NCI-H1694 treated with DMSO at 0.1 percent for 48 hours (cell line): ENCODE measurements around the gene HDAC1.
"Not testable (repeated sequence)": the region's sequence is repeated elsewhere in the genome, so short reads cannot be mapped to it uniquely, and the experiment has no call there.

Source experiments
- DNase-seq: peaks from one replicate; lab custom pipeline; 2025; lab: John Stamatoyannopoulos, UW

Gene HDAC1

DNA sequence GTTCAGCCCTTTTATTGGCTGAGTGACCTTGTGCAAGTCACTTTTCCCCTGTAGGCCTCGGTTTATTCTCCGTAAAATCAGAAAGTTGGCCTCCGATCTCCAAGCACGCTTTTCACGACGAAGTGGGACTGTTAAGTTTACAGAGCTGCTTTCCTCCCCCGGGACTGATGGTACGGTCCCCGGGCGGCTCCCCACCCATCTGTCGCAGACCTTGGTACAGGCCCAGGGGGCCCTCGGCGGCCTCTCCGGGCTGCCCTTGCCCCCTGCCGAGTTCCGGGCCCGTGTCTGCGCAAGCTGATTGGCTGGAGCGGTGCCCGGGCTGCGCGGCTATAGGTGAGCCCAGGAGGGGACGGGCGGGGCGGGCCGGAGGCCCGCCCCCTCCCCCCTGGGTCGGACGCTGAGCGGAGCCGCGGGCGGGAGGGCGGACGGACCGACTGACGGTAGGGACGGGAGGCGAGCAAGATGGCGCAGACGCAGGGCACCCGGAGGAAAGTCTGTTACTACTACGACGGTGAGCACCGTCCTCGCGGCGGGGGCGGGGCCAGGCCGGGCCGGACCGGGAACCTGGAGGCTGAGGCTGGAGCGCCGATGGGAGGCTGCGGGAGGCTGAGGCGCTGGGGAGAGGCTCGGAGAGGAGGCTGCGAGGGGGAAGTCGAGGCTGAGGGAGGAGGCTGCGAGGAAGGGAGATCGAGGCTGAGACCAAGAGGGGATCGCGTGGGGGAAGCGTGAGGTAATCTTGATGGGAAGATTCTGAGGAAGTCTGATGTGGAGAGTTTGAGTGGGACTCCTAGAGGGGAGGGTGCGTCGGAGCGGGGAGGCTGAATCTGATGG, at the start of gene HDAC1:
TSS of gene HDAC1 (plus strand) at position 376 of the 831 bp plus-strand sequence. CDS start at position 463, 87 bp downstream.
- peak; percentile 80 for DNase-seq

GRCh38 chr1:32242341-32242851, 49.5 kb upstream of the HDAC1 start:
- DNase-seq, result no peak

GRCh38 chr1:32246888-32247273, 45.0 kb upstream of the HDAC1 start, which contains the start of gene FAM167B:
FAM167B (plus strand) TSS chr1:32247222; CDS start chr1:32247422, 200 bp downstream.
- no peak for DNase-seq

DNA sequence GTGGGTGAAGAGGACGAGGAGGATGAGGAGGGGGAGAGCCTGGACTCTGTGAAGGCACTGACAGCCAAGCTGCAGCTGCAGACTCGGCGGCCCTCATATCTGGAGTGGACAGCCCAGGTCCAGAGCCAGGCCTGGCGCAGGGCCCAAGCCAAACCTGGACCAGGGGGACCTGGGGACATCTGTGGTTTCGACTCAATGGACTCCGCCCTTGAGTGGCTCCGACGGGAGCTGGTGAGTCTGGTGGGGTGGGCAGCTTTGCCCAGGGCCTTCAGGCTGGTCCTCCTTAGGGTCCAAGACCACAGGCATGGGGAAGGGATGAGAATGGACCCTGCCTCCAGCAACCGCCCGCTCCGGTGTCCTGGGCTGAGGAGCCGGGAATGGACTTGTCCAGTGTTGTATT, 44.4 kb upstream of the HDAC1 start:
- no peak for DNase-seq

DNA sequence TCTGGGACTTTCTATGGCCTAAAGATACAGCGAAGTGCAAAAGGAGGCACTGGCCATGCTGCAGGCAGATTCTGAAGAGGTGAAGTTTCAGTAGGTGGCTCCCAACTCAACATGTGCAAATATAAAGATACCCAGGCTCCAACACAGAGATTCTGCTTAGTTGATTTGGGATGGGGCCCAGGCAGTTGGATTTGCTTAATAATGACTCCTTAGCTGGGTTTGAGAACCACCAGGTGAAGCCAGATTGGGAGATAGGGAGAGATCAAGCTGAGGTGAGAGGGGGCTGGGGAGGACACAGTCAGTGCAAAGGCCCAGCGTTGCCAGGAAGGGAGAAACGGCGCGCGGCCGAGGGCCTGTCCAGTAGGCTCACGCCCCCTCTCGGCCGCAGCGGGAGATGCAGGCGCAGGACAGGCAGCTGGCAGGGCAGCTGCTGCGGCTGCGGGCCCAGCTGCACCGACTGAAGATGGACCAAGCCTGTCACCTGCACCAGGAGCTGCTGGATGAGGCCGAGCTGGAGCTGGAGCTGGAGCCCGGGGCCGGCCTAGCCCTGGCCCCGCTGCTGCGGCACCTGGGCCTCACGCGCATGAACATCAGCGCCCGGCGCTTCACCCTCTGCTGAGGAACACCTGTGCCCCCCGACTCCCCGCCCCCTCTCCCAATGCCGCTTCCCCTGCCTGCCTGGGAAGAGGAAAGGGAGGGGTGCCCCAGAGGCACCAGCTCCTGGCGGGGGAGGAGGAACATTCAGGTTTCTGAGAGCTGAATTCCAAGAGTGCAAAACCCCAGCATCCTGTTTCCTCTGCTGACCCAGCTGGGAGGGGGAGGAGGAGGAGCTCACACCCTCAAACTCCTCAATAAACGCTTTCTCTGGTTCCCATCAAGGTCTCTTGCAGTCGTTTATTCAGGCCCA, 43.6 kb upstream of the HDAC1 start:
- DNase-seq, result peak; percentile 26

GRCh38 chr1:32249831-32250525, 41.9 kb upstream of the HDAC1 start:
- DNase-seq, result no peak

GRCh38 chr1:32250893-32251716, 40.8 kb upstream of the HDAC1 start, which contains the start of gene LCK:
LCK (plus strand) TSS chr1:32251265; CDS start chr1:32274330, 23,065 bp downstream.
- no peak for DNase-seq

GRCh38 chr1:32255072-32256071, 36.5 kb upstream of the HDAC1 start:
- no peak for DNase-seq

DNA sequence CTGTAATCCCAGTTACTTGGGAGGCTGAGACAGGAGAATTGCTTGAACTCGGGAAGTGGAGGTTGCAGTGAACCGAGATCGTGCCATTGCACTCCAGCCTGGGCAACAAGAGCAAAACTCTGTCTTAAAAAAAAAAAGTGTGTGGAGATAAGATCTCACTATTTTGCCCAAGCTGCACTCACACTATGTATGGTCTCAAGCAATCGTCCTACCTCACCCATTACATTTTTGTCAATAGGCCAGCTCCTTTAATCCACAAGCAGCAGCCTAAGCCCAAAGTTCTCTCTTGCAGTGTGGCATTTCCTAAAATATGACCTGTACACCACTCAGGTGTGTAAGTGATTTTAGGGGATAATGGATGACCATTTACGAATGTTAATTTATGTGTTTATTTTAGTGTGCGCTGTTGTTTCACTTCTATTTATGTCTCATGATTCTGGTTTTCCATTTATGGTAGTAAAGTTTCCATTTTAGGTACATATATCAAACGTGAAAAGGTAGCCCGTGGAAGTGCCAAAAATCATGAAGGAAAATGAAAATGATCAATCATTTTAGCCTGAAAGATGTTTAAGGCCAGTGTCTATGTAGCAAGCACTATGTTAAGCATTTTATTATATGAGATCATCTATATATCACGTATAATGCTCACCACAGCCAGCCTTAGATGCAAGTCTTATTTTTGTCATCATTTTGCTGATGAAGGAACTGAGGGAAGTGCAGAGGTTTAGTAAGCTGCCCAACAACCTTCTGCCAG, 35.2 kb upstream of the HDAC1 start:
- DNase-seq, result no peak

DNA sequence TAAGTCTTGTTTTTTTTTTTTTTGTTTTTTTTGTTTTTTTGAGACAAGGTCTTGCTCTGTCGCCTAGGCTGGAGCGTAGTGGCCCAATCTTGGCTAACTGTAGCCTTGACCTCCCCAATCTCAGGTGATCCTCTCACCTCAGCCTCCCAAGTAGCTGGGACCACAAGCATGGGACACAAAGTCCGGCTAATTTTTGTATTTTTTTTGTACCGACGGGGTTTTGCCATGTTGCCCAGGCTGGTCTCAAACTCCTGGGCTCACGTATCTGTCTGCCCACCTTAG, 34.7 kb upstream of the HDAC1 start:
- no peak for DNase-seq

DNA sequence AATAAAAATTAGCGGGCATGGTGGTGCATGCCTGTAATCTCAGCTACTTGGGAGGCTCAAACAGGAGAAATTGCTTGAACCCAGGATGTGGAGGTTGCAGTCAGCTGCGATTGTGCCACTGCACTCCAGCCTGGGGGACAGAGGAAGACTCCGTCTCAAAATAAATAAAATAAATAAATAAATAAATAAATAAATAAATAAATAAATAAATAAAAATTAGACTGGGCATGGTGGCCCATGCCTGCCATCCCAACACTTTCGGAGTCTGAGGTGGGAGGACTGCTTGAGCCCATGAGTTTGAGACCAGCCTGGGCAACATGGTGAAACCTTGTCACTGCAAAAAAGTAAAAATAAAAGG, 28.7 kb upstream of the HDAC1 start:
- DNase-seq, result not testable (repeated sequence)

- no peak for DNase-seq
These were observed 28.1 kb upstream of the HDAC1 start for GRCh38 chr1:32263744-32264143.

GRCh38 chr1:32265846-32266245, 26.0 kb upstream of the HDAC1 start:
- no peak for DNase-seq

- no peak for DNase-seq
These were observed 24.8 kb upstream of the HDAC1 start for GRCh38 chr1:32266921-32267591.

- no peak for DNase-seq
These were observed 22.1 kb upstream of the HDAC1 start for GRCh38 chr1:32269744-32270143.

GRCh38 chr1:32272557-32273390, 19.1 kb upstream of the HDAC1 start:
- DNase-seq, result no peak

DNA sequence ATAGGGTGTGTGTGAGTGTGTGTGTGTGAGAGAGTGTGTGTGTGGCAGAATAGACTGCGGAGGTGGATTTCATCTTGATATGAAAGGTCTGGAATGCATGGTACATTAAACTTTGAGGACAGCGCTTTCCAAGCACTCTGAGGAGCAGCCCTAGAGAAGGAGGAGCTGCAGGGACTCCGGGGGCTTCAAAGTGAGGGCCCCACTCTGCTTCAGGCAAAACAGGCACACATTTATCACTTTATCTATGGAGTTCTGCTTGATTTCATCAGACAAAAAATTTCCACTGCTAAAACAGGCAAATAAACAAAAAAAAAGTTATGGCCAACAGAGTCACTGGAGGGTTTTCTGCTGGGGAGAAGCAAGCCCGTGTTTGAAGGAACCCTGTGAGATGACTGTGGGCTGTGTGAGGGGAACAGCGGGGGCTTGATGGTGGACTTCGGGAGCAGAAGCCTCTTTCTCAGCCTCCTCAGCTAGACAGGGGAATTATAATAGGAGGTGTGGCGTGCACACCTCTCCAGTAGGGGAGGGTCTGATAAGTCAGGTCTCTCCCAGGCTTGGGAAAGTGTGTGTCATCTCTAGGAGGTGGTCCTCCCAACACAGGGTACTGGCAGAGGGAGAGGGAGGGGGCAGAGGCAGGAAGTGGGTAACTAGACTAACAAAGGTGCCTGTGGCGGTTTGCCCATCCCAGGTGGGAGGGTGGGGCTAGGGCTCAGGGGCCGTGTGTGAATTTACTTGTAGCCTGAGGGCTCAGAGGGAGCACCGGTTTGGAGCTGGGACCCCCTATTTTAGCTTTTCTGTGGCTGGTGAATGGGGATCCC, 18.3 kb upstream of the HDAC1 start:
- no peak for DNase-seq
